Right lobe of liver (tissue), 4 donors: ENCODE results near the gene STAT1.

Experiments
- POLR2A ChIP-seq: fragments of 450-650 bp; IDR thresholded peaks from one replicate; pipeline ENCODE4 v1.6.1; 2017; ENCODE audit warnings: antibody characterized with exemption, mild to moderate bottlenecking
- TF ChIP-seq, protein P1 (sequence below), 4 donors: fragments of 200-600 bp in 3 of 4; fragments of 450-650 bp in 1 of 4; IDR thresholded peaks; one replicate each; pipeline versions ENCODE4 v1.5.1 to v1.8.0; 2016 to 2022; ENCODE audit warnings: antibody characterized with exemption in 4 of 4, mild to moderate bottlenecking in 2 of 4
- donor health status: DM: no; HTN: no; CAD: no.
- donor health status: DM: no; HTN: no; CAD: no.
- donor health status: DM: no; HTN: yes; CAD: no.

DNA sequence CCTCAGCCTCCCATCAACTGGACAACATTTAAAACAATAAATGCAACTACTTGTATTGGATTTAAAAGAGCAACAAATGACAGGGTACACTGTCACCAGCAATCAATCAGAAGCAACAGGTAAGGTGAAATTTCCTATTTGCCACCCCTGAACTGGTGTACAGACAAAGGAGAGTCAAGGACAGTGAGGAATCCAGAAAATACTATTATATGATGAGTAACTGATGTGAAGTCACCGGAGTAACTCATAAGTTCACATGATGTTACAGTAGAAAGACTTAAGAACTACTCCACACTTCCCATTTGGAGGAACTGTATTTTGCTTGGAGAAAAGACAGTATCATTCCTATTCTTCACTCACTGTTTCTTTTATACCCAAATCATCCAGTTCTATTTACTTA, 4.1 kb upstream of the STAT1 start:
- TF ChIP-seq, protein P1, sequence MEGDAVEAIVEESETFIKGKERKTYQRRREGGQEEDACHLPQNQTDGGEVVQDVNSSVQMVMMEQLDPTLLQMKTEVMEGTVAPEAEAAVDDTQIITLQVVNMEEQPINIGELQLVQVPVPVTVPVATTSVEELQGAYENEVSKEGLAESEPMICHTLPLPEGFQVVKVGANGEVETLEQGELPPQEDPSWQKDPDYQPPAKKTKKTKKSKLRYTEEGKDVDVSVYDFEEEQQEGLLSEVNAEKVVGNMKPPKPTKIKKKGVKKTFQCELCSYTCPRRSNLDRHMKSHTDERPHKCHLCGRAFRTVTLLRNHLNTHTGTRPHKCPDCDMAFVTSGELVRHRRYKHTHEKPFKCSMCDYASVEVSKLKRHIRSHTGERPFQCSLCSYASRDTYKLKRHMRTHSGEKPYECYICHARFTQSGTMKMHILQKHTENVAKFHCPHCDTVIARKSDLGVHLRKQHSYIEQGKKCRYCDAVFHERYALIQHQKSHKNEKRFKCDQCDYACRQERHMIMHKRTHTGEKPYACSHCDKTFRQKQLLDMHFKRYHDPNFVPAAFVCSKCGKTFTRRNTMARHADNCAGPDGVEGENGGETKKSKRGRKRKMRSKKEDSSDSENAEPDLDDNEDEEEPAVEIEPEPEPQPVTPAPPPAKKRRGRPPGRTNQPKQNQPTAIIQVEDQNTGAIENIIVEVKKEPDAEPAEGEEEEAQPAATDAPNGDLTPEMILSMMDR (IDR thresholded peaks at IDR 0.05) = no peak
- no peak for TF ChIP-seq POLR2A
